GM18909 (cell line): ENCODE measurements around the gene SANBR.
"Not testable (repeated sequence)": the region's sequence is repeated elsewhere in the genome, so short reads cannot be mapped to it uniquely, and the experiment has no call there.

Experiments used
- ATAC-seq: cut with Tn5 transposase; IDR thresholded peaks from one replicate; pipeline ENCODE4 v1.9.1; 2021; ENCODE audit warnings: mild to moderate bottlenecking; ENCODE audit not compliant: unreplicated experiment, poor library complexity

SANBR gene

GRCh38 chr2:61065714-61066709, at the start of gene SANBR:
Gene SANBR, plus strand, starts transcription at chr2:61065871. Its CDS starts 4,480 bp downstream, at chr2:61070351.
- ATAC-seq: peak; percentile 97

- ATAC-seq: no peak
Measured at GRCh38 chr2:61015976-61016375, 49.7 kb upstream of the SANBR start.

- peak; percentile 4 for ATAC-seq
Measured at GRCh38 chr2:61016392-61017002, 49.2 kb upstream of the SANBR start.

- ATAC-seq: peak; percentile 69
Measured at GRCh38 chr2:61017003-61017555, 48.6 kb upstream of the SANBR start.

- ATAC-seq: peak; percentile 88
Measured at GRCh38 chr2:61017556-61018317, 47.9 kb upstream of the SANBR start, which contains the start of the genes PEX13 and PUS10. Gene PEX13, plus strand, starts transcription at chr2:61017720. Its CDS starts 40 bp downstream, at chr2:61017760. Gene PUS10, minus strand, starts transcription at chr2:61018255. Its CDS starts 6,365 bp downstream, at chr2:61011890.

GRCh38 chr2:61018318-61018755, 47.3 kb upstream of the SANBR start:
- no peak for ATAC-seq

GRCh38 chr2:61018798-61019197, 46.9 kb upstream of the SANBR start:
- ATAC-seq: no peak

DNA sequence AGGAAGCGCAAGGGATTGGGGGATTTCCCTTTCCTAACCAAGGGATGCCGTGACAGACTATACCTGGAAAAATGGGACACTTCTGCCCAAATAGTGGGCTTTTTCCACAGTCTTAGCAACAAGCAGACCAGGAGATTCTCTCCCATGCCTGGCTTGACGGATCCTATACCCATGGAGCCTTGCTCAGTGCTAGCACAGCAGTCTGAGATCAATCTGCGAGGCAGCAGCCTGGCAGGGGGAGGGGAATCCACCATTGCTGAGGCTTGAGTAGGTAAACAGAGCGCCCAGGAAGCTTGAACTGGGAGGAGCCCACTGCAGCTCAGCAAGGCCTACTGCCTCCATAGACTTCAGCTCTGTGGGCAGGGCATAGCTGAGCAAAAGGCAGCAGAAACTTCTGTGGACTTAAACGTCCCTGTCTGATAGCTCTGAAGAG, 44.4 kb upstream of the SANBR start:
- ATAC-seq: no peak

DNA sequence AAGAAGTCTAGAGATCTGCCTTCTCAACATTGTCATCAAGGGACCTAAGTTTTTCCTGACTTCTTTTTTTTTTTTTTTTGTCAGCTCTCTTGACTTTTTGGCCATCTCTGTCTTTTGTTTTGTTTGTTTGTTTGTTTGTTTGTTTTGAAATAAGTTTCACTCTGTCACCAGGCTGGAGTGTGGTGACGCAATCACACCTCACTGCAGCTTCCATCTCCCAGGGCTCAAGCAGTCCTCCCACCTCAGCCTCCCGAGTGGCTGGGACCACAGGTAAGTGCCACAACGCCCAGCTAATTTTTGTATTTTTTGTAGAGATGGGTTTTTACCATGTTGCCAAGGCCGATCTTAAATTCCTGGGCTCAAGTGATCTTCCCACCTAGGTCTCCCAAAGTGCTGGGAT, 42.0 kb upstream of the SANBR start:
- no peak for ATAC-seq

GRCh38 chr2:61029533-61029932, 36.1 kb upstream of the SANBR start:
- no peak for ATAC-seq

- not testable (repeated sequence) for ATAC-seq
Measured at GRCh38 chr2:61034592-61034991, 31.1 kb upstream of the SANBR start.

DNA sequence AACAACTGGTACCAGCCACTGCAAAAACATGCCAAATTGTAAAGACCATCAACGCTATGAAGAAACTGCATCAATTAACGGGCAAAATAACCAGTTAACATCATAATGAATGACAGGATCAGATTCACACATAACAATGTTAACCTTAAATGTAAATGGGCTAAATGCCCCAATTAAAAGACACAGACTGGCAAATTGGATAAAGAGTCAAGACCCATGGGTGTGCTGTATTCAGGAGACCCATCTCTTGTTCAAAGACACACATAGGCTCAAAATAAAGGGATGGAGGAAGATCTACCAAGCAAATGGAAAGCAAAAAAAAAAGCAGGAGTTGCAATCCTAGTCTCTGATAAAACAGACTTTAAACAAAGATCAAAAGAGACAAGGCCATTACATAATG, 29.0 kb upstream of the SANBR start:
- not testable (repeated sequence) for ATAC-seq

DNA sequence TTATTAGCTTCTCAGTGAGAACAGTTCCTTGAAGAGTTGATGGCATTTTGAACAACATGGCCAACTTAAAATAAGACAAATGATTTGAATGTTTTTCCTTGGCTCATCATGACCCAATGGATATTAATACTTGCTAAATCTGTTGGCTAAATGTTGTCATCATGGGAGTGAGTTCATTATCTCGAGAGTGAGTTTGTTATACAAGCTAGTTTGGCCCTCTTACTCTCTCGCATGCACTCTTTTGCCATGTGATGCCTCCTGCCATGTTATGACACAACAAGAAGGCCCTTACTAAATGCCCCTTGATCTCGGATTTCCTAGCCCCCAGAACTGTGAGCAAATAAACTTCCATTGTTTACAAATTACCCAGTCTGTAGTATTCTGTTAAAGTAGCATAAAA, 22.9 kb upstream of the SANBR start:
- ATAC-seq: no peak

DNA sequence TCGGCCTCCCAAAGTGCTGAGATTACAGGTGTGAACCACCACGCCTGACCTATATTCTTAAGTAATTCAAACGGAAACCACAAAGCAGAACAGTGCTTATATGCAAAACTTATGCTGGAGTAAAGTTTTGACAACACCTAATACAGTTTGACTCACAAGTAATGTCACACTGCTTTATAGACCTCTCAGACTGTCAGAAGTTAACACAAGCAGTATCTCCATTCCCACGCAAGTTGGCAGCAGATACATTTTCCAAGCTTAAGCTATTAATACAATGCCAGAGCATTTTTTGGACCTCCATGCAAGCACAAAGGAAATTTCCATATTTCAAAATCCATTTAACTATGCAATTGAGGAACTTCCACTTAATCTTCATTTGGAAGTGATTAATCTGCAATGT, 21.0 kb upstream of the SANBR start:
- no peak for ATAC-seq

DNA sequence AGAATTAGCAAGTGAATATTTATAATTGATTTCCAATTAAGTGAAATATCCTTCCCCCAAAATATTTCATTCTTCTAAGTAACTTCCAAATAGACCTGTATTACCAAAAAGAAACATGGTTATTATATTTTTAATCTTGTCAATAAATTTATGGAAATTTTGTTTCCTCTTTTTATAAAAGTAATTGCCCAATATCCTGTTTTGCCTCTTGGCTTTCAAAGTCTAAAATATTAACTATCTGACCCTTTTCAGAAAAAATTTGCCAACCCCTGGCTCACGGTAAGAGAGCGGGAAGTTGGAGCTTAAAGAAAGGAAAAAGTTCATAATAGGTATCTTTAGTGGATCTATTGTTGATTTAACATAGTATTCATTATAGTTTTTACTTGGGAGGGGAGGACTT, 20.4 kb upstream of the SANBR start:
- no peak for ATAC-seq

GRCh38 chr2:61045999-61046398, 19.7 kb upstream of the SANBR start:
- ATAC-seq: no peak

DNA sequence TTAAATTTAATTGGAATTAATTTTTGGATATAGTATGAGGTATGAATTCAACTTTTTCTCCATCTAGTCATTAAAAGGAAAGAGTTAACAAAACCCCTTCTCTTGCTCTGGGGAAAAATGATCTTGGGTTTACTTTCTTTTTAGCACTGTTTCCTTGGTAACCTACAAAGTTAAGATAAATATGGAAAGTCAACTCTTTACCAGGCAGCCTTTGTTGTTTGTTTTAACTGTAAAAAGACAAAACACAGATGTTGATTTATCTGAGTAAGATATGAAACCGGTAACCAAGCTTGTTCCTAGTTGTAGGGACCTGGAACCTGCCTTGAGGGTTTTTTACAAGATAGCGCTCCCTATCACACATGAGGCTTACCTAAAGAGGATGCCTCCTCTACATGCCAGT, 10.1 kb upstream of the SANBR start:
- no peak for ATAC-seq

- no peak for ATAC-seq
Measured at GRCh38 chr2:61057562-61057961, 8.1 kb upstream of the SANBR start.

GRCh38 chr2:61059382-61059781, 6.3 kb upstream of the SANBR start:
- no peak for ATAC-seq

DNA sequence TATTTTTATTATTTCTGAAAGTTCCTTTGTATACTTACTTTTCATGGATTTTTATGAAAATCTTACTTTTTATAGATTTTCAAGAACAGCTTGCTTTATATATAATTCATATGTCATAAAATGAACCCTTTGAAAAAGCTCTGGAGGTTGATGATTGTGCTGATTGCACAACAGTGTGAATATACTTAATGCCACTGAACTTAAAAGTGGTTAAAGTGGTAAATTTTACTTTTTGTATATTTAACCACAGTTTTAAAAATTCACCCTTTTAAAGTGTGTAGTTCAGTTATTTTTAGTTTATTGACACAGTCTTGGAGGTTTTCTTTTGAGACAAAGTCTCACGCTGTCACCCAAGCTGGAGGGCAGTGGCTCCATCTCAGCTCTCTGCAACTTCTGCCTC, 8.4 kb downstream of the SANBR start:
- no peak for ATAC-seq
